ENCODE results near the gene MIB2.

Gene MIB2

DNA sequence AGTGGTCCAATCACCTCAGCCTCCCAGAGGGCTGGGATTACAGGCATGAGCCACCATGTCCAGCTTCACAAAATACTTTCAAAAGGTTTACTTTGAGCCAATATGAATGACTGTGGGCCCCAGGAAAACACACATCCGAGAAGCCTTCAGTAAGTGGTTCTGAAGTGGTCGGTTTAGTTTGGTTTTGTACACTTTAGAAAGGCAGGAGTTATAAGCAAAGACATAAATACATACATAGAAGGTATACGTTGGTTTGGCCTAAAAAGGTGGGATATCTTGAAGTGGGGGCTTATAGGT, 3.2 kb upstream of the MIB2 start:
- no peaks in the 10 kb centered on the region for H3K36me3 ChIP-seq (ENCODE audit: control insufficient read depth, insufficient read depth, low read length)
- no peaks in the 10 kb centered on the region for H3K27me3 ChIP-seq (ENCODE audit: control insufficient read depth, insufficient read depth, low read length)
- H3K27ac ChIP-seq (ENCODE audit: low read depth, low read length) = no peak overlapping the region

DNA sequence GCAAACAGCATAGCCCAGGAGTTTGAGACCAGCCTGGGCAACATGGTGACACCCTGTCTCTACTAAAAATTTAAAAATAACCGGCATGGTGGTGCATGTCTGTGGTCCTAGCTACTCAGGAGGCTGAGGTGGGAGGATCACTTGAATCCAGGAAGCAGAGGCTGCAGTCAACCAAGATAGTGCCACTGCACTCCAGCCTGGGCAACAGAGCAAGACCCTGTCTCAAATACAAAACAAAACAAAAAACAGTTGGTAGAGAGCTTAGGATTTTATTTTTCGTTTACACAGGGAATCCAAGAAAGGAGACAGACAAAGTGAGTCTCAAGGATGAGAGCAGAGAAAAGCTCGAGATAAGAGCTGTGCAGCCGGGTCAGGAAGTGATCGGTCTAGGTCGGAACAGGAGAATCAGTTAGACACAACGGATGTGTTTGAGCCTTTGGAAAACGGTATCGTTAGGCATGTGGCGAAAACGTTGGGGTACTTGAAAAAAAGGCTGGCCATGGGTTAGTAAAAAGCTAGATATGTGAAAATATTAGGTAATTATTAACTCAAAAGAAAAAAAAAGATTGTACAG, 1.7 kb upstream of the MIB2 start:
- Histone ChIP-seq H3K36me3 (ENCODE audit: control insufficient read depth, insufficient read depth, low read length) (peaks cover 3% of the 10 kb centered on the region), H3K27ac (ENCODE audit: low read depth, low read length) (no peak overlapping the region), H3K4me1 (ENCODE audit: control insufficient read depth, insufficient read depth, low read length) (peaks cover 16% of the 10 kb centered on the region), H3K9ac (ENCODE audit: low read length) (no peak overlapping the region), H3K27me3 (ENCODE audit: control insufficient read depth, insufficient read depth, low read length) (no peaks in the 10 kb centered on the region), H3K4me3 (ENCODE audit: low read length) (peak overlapping the region; percentile 83)

More for the DNA sequence above, 3.2 kb upstream of the MIB2 start:
- Histone ChIP-seq H3K9ac (ENCODE audit: low read length) (no peak overlapping the region), H3K4me1 (ENCODE audit: control insufficient read depth, insufficient read depth, low read length) (peaks cover 15% of the 10 kb centered on the region), H3K4me3 (ENCODE audit: low read length) (no peak overlapping the region)

DNA sequence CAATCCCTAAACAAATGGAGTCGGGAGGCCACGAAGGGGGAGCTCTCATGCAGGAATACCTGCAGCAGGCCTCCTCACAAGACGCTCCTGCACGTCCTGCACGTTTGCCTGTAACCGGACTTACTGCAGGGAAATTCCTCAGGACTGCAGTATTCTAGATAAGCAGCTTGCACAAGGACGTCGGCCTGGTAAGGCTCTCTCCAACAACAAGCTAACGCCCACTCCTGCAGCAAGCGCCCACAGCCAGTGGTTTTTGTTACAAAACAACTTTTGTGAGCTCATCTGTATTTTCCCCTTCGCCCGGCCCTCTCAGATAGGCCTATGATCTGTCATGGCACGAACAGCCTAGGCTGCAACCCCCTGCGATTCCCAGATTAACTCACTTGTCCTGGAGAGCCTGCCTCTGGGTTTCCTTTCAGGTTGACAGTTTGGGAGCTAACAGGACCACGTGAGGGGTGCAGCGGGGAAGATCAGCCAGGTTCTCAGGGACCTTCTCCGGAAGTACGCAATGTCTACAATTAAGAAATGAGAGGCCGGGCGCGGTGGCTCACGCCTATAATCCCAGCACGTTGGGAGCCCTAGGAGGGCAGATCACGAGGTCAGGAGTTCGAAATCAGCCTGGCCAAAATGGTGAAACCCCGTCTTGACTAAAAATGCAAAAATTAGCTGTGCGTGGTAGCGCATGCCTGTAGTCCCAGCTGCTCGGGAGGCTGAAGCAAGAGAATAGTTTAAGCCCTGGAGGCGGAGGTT, 921 bp upstream of the MIB2 start:
- H3K9ac ChIP-seq (ENCODE audit: low read length) = peak overlapping the region; percentile 33
- no peaks in the 10 kb centered on the region for H3K27me3 ChIP-seq (ENCODE audit: control insufficient read depth, insufficient read depth, low read length)
- H3K27ac ChIP-seq (ENCODE audit: low read depth, low read length) = no peak overlapping the region
- H3K4me1 ChIP-seq (ENCODE audit: control insufficient read depth, insufficient read depth, low read length) = peaks cover 16% of the 10 kb centered on the region
- H3K36me3 ChIP-seq (ENCODE audit: control insufficient read depth, insufficient read depth, low read length) = peaks cover 3% of the 10 kb centered on the region
- H3K4me3 ChIP-seq (ENCODE audit: low read length) = peak overlapping the region; percentile 83

DNA sequence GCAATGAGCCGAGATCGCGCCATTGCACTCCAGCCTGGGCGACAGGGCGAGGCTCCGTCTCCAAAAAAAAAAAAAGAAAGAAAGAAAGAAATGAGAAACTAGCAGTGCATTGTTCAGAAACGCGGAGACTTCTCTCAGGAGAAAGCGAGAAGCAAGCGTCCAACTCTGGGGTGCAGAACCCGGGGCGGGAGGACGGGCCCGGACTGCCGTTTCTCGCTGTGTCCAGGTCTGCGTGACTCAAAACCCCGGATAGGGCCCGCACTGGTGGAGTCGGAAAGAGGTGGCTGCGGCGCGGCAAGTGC, 395 bp upstream of the MIB2 start:
- Histone ChIP-seq H3K4me1 (ENCODE audit: control insufficient read depth, insufficient read depth, low read length) (peaks cover 16% of the 10 kb centered on the region), H3K4me3 (ENCODE audit: low read length) (peak overlapping the region; percentile 83), H3K27ac (ENCODE audit: low read depth, low read length) (peak overlapping the region; percentile 100), H3K27me3 (ENCODE audit: control insufficient read depth, insufficient read depth, low read length) (no peaks in the 10 kb centered on the region), H3K36me3 (ENCODE audit: control insufficient read depth, insufficient read depth, low read length) (peaks cover 3% of the 10 kb centered on the region), H3K9ac (ENCODE audit: low read length) (peak overlapping the region; percentile 33)

DNA sequence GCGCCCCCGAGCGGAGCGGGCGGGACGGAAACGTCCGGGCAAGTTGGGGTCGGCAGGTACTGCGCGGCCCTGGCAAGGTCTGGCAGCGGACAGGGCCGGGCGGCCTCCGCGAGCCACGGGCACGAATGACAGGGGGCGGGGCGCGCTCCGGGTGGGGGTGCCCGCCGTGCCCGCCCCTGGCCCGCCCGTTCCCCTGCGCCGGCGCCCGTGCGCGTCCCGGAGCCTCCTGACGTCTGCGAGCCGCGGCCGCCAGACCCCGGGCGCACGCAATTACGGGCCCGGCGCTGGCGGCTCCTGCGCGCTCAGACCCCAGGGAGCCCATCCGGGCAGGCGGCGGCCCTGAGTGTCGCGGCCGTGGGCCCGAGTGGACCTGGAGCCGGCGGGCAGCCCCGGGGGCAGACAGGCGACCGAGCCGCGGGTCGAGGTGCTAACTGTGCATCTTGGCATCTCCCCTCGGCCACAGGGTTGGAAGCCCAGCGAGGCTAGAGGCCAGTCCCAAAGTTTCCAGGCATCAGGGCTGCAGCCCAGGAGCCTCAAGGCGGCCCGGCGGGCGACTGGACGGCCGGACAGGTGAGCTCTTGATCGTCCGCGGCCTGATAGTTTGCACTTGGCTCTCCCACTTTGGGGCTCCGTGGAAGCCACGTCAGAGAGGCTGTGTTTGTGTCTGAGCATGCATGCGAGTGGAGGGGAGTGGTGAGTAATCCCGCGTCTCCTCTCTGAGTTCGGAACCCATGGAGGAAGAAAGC, 918 bp downstream of the MIB2 start:
- Histone ChIP-seq H3K36me3 (ENCODE audit: control insufficient read depth, insufficient read depth, low read length) (peaks cover 3% of the 10 kb centered on the region), H3K4me3 (ENCODE audit: low read length) (peak overlapping the region; percentile 95), H3K9ac (ENCODE audit: low read length) (peak overlapping the region; percentile 53), H3K27ac (ENCODE audit: low read depth, low read length) (peak overlapping the region; percentile 100), H3K27me3 (ENCODE audit: control insufficient read depth, insufficient read depth, low read length) (no peaks in the 10 kb centered on the region), H3K4me1 (ENCODE audit: control insufficient read depth, insufficient read depth, low read length) (peaks cover 16% of the 10 kb centered on the region)

DNA sequence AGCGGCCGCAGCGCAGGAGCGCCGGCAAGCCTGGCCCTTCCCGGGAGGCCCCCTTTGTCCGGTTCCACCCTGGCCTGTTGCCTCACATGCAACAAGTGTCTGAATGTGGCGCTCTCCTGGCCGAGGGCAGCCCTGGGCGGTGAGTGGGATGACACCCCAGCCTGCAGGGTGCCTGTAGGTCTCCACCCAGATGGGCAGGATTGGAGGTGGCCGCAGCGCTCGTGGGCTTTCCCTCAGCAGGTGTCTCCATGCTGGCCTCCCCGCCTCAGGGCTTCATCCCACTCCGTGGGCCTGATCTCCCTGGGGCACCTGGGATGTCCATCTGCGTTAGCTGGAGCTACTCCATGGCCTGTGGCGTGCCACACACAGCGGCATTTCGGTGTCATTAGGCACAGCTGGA, 1.5 kb downstream of the MIB2 start:
- H3K4me1 ChIP-seq (ENCODE audit: control insufficient read depth, insufficient read depth, low read length) = peaks cover 16% of the 10 kb centered on the region
- H3K9ac ChIP-seq (ENCODE audit: low read length) = no peak overlapping the region
- peaks cover 3% of the 10 kb centered on the region for H3K36me3 ChIP-seq (ENCODE audit: control insufficient read depth, insufficient read depth, low read length)
- no peaks in the 10 kb centered on the region for H3K27me3 ChIP-seq (ENCODE audit: control insufficient read depth, insufficient read depth, low read length)
- H3K27ac ChIP-seq (ENCODE audit: low read depth, low read length) = no peak overlapping the region
- peak overlapping the region; percentile 95 for H3K4me3 ChIP-seq (ENCODE audit: low read length)

DNA sequence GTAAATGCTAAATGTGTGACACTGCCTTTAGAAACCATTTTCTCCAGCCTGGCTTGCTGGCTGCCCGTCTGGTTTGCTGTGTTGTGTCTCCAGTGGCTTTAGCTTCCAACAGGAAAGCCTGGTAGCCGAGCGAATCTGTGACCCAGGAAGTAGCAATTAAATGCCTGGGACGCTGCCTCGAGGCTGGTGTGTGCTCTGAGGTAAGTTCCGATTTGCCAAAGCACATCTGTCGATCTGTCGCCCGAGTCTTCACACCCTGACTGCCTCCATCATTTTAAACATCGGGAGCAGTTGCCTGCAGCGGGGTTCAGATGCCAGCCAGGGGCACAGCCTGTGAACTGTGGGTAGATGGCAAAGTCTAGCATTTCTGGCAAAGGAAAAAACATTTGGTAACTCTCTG, 2.2 kb downstream of the MIB2 start:
- Histone ChIP-seq H3K4me3 (ENCODE audit: low read length) (no peak overlapping the region), H3K4me1 (ENCODE audit: control insufficient read depth, insufficient read depth, low read length) (peaks cover 16% of the 10 kb centered on the region), H3K36me3 (ENCODE audit: control insufficient read depth, insufficient read depth, low read length) (peaks cover 3% of the 10 kb centered on the region), H3K27ac (ENCODE audit: low read depth, low read length) (no peak overlapping the region), H3K9ac (ENCODE audit: low read length) (no peak overlapping the region), H3K27me3 (ENCODE audit: control insufficient read depth, insufficient read depth, low read length) (no peaks in the 10 kb centered on the region)

DNA sequence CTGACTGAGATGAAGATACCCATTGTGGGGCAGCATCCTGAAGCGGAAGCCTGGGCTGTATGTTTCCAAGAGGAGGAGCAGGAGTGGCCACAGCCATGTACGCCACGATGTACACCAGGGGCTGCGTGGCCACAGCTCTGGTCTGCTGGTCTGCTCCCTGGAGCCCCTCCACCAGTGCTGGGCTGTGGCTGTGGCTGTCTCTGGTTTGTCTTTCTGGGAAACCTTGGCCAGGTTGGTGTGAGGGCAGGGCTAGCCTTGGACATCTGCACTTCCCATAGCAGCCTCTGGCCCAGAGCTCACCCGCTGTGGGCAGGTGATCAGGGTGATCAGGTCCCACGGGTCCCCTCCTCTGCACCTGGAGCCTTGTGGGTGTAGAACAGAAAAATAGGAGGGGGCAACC, 2.6 kb downstream of the MIB2 start:
- Histone ChIP-seq H3K4me3 (ENCODE audit: low read length) (no peak overlapping the region), H3K27ac (ENCODE audit: low read depth, low read length) (no peak overlapping the region), H3K4me1 (ENCODE audit: control insufficient read depth, insufficient read depth, low read length) (peaks cover 16% of the 10 kb centered on the region), H3K36me3 (ENCODE audit: control insufficient read depth, insufficient read depth, low read length) (peaks cover 3% of the 10 kb centered on the region), H3K9ac (ENCODE audit: low read length) (no peak overlapping the region), H3K27me3 (ENCODE audit: control insufficient read depth, insufficient read depth, low read length) (no peaks in the 10 kb centered on the region)

DNA sequence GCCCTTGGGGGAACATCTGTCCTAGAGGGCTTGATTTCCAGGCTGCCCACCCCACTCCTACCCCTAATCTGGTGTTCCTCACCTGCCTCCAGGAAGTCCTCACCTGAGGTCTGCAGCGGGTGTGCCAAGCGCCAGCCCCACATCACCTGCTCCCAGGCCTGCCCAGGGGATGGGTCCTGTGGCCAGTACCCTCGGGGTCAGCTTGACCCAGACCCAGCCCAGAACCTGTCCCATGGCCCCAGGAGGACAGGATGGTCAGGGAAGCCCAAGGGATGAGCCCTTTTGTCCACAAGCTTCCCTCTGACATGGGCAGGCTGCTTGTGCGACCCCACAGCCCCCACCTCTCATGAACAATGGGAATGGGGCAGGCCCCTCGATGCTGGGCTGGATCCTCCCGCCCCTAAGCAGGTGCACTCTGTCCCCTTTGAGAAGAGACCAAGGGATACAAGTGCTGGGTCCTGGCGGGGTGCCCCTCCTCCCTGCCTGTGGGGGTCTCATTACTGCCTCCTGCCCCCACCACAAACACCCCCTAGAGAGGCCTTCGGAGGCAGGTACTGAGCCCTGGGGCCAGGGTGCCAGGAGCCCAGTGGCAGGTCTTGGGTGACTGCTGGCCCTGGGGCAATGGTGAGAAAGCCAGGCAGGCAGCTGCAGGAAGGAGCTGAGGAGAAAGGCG, 3.2 kb downstream of the MIB2 start:
- Histone ChIP-seq H3K9ac (ENCODE audit: low read length) (no peak overlapping the region), H3K4me3 (ENCODE audit: low read length) (no peak overlapping the region), H3K27me3 (ENCODE audit: control insufficient read depth, insufficient read depth, low read length) (no peaks in the 10 kb centered on the region), H3K4me1 (ENCODE audit: control insufficient read depth, insufficient read depth, low read length) (peaks cover 16% of the 10 kb centered on the region), H3K36me3 (ENCODE audit: control insufficient read depth, insufficient read depth, low read length) (peaks cover 3% of the 10 kb centered on the region), H3K27ac (ENCODE audit: low read depth, low read length) (no peak overlapping the region)

DNA sequence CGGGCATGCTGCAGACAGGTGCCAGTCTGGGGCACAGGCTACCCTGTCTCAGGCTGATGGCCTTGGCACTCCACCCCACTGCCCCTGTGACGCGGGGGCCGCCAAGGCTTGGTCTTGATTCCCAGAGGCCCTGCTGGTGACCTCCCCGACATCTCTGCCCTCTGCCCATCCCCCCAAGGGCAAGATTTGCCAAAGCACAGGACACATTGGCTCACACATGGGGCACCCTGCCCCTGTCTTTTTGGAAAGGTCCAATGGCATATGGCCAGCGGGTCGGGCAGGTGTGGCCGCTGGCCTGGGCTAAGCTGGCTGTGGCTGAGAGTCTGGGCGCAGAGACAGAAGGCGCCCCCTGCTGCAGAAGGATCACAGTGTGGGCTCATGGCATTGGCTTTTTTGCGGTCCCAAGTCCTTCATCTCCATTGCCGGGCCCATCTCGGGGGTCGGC, 4.6 kb downstream of the MIB2 start:
- no peak overlapping the region for H3K4me3 ChIP-seq (ENCODE audit: low read length)

DNA sequence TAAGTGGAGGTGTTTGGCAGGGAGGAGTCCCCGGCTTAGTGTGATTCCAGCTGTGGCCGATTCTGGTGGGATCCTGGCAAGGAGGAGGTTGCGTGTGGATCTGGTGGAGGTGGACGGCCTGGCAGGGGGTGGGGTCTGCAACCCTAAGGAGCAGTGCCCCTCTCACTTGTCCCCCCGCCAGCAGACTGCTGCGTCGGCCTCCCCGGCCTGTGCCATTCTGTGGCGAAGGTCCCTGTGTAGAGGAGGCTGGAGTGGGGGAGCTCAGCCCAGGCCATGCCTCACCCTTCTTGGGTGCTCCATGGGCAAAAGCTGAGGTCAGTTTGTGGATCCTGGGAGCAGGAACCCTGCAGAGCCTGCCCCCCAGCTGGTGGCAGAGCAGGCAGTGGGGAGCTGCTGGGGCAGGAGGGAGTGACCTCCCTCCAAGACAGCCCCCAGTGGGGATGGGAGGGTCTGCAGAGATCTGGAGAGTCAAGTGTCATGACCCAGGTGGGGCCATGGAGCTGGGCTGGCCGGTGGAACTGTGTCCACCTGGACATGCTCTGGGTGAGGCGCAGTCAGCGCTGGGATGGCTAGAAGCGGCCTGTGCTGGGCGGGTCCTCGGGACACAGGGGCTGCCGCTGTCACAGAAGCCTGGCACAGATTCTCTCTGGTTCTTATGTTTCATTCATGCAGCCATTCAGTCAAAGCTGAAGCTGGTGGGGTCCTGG, 5.3 kb downstream of the MIB2 start:
- no peak overlapping the region for H3K27ac ChIP-seq (ENCODE audit: low read depth, low read length)
- peaks cover 7% of the 10 kb centered on the region for H3K4me1 ChIP-seq (ENCODE audit: control insufficient read depth, insufficient read depth, low read length)
- no peaks in the 10 kb centered on the region for H3K27me3 ChIP-seq (ENCODE audit: control insufficient read depth, insufficient read depth, low read length)
- no peak overlapping the region for H3K4me3 ChIP-seq (ENCODE audit: low read length)
- peaks cover 3% of the 10 kb centered on the region for H3K36me3 ChIP-seq (ENCODE audit: control insufficient read depth, insufficient read depth, low read length)
- no peak overlapping the region for H3K9ac ChIP-seq (ENCODE audit: low read length)

More for the DNA sequence above, 4.6 kb downstream of the MIB2 start:
- Histone ChIP-seq H3K27me3 (ENCODE audit: control insufficient read depth, insufficient read depth, low read length) (no peaks in the 10 kb centered on the region), H3K36me3 (ENCODE audit: control insufficient read depth, insufficient read depth, low read length) (peaks cover 3% of the 10 kb centered on the region), H3K9ac (ENCODE audit: low read length) (no peak overlapping the region), H3K27ac (ENCODE audit: low read depth, low read length) (no peak overlapping the region), H3K4me1 (ENCODE audit: control insufficient read depth, insufficient read depth, low read length) (peaks cover 7% of the 10 kb centered on the region)

All from rectal smooth muscle tissue (tissue), 1 donor.